Measurements from ENCODE around the gene LCN1. TPM values are rescaled to one million over a fixed set of nuclear protein-coding genes. Genes with fewer than 3 reads are reported as not detected.

The LCN1 gene
- total and polyA plus RNA-seq, 2 of the 8 experiments (the other 6 are each of a cell fraction or from before 2014, with no cell fraction given) = not detected

- peaks cover 8 to 30% (median 20%) of the 10 kb centered on the region in 4 experiments; a peak in 7 of 8 replicates for H3K36me3 ChIP-seq (ENCODE audit: control insufficient read depth in 2 of 4, insufficient read depth in 4 of 4, low read length in 3 of 4)
- CTCF ChIA-PET (ENCODE audit: partially characterized antibody) = interaction anchor here (0.7 to 2.4 kb wide), 33 partner anchors 9 to 430 kb away, joined by 3 to 14 read pairs (median 4); no protein-coding TSS in a partner anchor
- 0 out of 2 replicates have a peak, but pooled peaks cover 3% of the 10 kb centered on the region for H3K79me1 ChIP-seq (ENCODE audit: low read depth, low read length)
- no peak overlapping the region for H2BK20ac ChIP-seq (ENCODE audit: low read length)
- H4K91ac ChIP-seq (replicated peaks; ENCODE audit: insufficient read length, low read length) = no peak overlapping the region
- H3K4ac ChIP-seq (replicated peaks; ENCODE audit: insufficient read length, low read depth, low read length) = no peak overlapping the region
- no peak overlapping the region for H3K4me2 ChIP-seq (ENCODE audit: insufficient read depth in 1 of 2, low read depth in 2 of 2, low read length in 2 of 2)
- no peak overlapping the region for H2AFZ ChIP-seq (ENCODE audit: low read length)
- no peak overlapping the region for H4K5ac ChIP-seq (ENCODE audit: insufficient read length, low read depth, low read length)
- no peak overlapping the region; the same call in 1 of the 2 replicates for H3K27ac ChIP-seq (ENCODE audit: low read depth, low read length)
- H4K20me1 ChIP-seq (replicated peaks in 1 of 2; ENCODE audit: control insufficient read depth in 1 of 2, insufficient read depth in 2 of 2, low read length in 2 of 2) = peaks cover 15 to 18% of the 10 kb centered on the region in 2 experiments
- no peaks in the 10 kb centered on the region for H3K27me3 ChIP-seq (replicated peaks in 1 of 4; ENCODE audit: control insufficient read depth in 3 of 4, extremely low read depth in 1 of 4, insufficient read depth in 3 of 4, low read length in 3 of 4)
- peak in 1 of 2 experiments; percentile 72 for DNase-seq (ENCODE audit: low read depth in 1 of 2, low spot score in 2 of 2)
- no peak overlapping the region for H2BK120ac ChIP-seq (replicated peaks; ENCODE audit: low read depth, low read length)
- H3K79me2 ChIP-seq (ENCODE audit: control insufficient read depth in 1 of 2, insufficient read depth in 2 of 2, low read length in 2 of 2) = peaks cover 0 to 16% of the 10 kb centered on the region in 2 experiments; a peak in 2 of 4 replicates
- no peak overlapping the region for H3K56ac ChIP-seq (replicated peaks; ENCODE audit: insufficient read length, low read depth, low read length)
- POLR2A ChIA-PET (ENCODE audit: partially characterized antibody) = interaction anchor here (0.7 to 2.8 kb wide), 6 partner anchors 13 to 41 kb away, joined by 3 to 10 read pairs (median 5); no protein-coding TSS in a partner anchor
- no peak overlapping the region for H2AK5ac ChIP-seq (ENCODE audit: low read depth, low read length)
- peak; percentile 82 for FAIRE-seq
- H4K8ac ChIP-seq (ENCODE audit: extremely low read depth, insufficient read depth, low read length) = no peak overlapping the region; the same call in 1 of the 2 replicates
- H3K9ac ChIP-seq (replicated peaks in 1 of 4; ENCODE audit: extremely low read depth in 1 of 4, low read depth in 3 of 4, low read length in 3 of 4) = no peak overlapping the region
- H3K4me1 ChIP-seq (replicated peaks in 1 of 4; ENCODE audit: control insufficient read depth in 3 of 4, insufficient read depth in 4 of 4, low read length in 3 of 4) = peaks cover 0 to 14% (median 8%) of the 10 kb centered on the region in 4 experiments; a peak in 5 of 7 replicates
- WGBS, 2 experiments (ENCODE audit: extremely low coverage in 1 of 2, insufficient coverage in 1 of 2, insufficient read length in 1 of 2, insufficient replicate concordance in 2 of 2, low coverage in 1 of 2, low lambda C conversion rate in 2 of 2, missing lambda C conversion rate in 1 of 2) = 80% methylated on average over 21 of the region's 21 CpGs; no CpG with 5 or more reads in 1 of the 2 experiments
- no peak overlapping the region for H2BK15ac ChIP-seq (ENCODE audit: low read length)
- peaks cover 6% of the 10 kb centered on the region; the same call in 1 of the 2 replicates for H3K23me2 ChIP-seq (ENCODE audit: low read depth, low read length)
- H3K18ac ChIP-seq (ENCODE audit: extremely low read depth, low read length) = no peak overlapping the region
- no peak overlapping the region for H3K23ac ChIP-seq (ENCODE audit: insufficient read length)
- no peak overlapping the region for H3K4me3 ChIP-seq (ENCODE audit: extremely low read depth in 1 of 4, insufficient read depth in 2 of 4, low read depth in 3 of 4, low read length in 4 of 4)
- no peaks in the 10 kb centered on the region for H3K9me3 ChIP-seq (ENCODE audit: insufficient read depth in 2 of 2, low read depth in 1 of 2, low read length in 1 of 2)
- no peak overlapping the region for H2BK12ac ChIP-seq (ENCODE audit: low read depth, low read length)
- H2BK5ac ChIP-seq (ENCODE audit: low read depth, low read length) = no peak overlapping the region; the same call in 1 of the 2 replicates
- H3K14ac ChIP-seq (ENCODE audit: insufficient read length) = no peak overlapping the region
- TF ChIP-seq SIX5 (IDR thresholded peaks at IDR 0.05; ENCODE audit: low read depth, low read length) = no peak
- no peak for TF ChIP-seq BCL11A (IDR thresholded peaks at IDR 0.05; ENCODE audit: low read depth in 2 of 2, low read length in 2 of 2)
- no peak for TF ChIP-seq NANOG (IDR thresholded peaks at IDR 0.05; ENCODE audit: insufficient read depth, low read depth, low read length, poor library complexity, severe bottlenecking)
- no peak for TF ChIP-seq HDAC6 (IDR thresholded peaks at IDR 0.05; ENCODE audit: low read depth, low read length)
- TF ChIP-seq RXRA (IDR thresholded peaks at IDR 0.05; ENCODE audit: insufficient read depth, low read depth, low read length) = no peak
- TF ChIP-seq ATF2 (IDR thresholded peaks at IDR 0.05; ENCODE audit: low read length) = no peak
- peak; percentile 42; the same call in 1 of the 2 replicates for TF ChIP-seq BACH1 (IDR thresholded peaks at IDR 0.05; ENCODE audit: low read length)
These were observed 16.7 kb upstream of the LCN1 start for GRCh38 chr9:135504262-135505243.

Measured in H1 (cell line).